ENCODE results near the gene LCN15. TPM values are rescaled to one million over a fixed set of nuclear protein-coding genes. Genes with fewer than 3 reads are reported as not detected.

The LCN15 gene
- polyA plus RNA-seq, 1 donor from 2014 or later = not detected

DNA sequence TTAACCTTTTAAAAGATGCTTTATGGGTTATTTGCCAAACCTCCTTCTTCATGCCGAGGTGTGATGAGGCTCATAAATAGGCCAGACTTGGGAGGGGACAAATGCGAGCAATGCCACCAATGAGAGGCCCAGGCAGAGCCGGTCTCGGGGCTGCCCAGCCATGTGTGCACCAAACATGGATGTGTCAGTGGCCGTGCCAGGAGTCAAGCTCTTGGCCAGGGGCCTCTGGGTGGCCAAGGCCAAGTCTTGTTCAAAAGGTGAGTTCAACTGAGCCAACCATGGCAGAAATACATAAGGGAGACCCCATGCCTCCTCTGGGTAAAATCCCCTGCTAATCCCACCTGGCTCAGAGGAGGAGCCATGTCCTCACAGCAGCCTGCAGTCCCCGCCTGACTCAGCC, 10.9 kb upstream of the LCN15 start:
- Histone ChIP-seq H4K20me1 (ENCODE audit: insufficient read depth) (no peaks in the 10 kb centered on the region), H3K4me3 (ENCODE audit: low read length) (no peak overlapping the region), H3K9me2 (ENCODE audit: insufficient read depth, low read length) (no peaks in the 10 kb centered on the region), H3K79me2 (replicated peaks; ENCODE audit: insufficient read depth, low read length) (no peaks in the 10 kb centered on the region), H2AFZ (ENCODE audit: low read depth, low read length) (no peak overlapping the region), H3K4me2 (ENCODE audit: low read length) (no peak overlapping the region), H3K36me3 (ENCODE audit: insufficient read depth, low read length) (no peaks in the 10 kb centered on the region), H3K27me3 (ENCODE audit: insufficient read depth, low read depth, low read length) (no peaks in the 10 kb centered on the region), H3K9ac (ENCODE audit: low read length) (no peak overlapping the region), H3K9me3 (ENCODE audit: low read length) (no peaks in the 10 kb centered on the region), H3F3A (ENCODE audit: insufficient read depth, low read length, poor library complexity, severe bottlenecking) (no peaks in the 10 kb centered on the region), H3K27ac (ENCODE audit: low read length) (no peak overlapping the region)
- TF ChIP-seq EP300 (conservative IDR thresholded peaks at IDR 0.05; ENCODE audit: poor library complexity, severe bottlenecking) (no peak), TAF1 (IDR thresholded peaks at IDR 0.05; ENCODE audit: low read depth) (no peak), POLR2AphosphoS5 (IDR thresholded peaks at IDR 0.05) (no peak), SMC3 (conservative IDR thresholded peaks at IDR 0.05; ENCODE audit: poor library complexity) (no peak), CTCF (IDR thresholded peaks at IDR 0.05; ENCODE audit: poor library complexity, severe bottlenecking) (no peak), MXI1 (conservative IDR thresholded peaks at IDR 0.05; ENCODE audit: poor library complexity, severe bottlenecking) (no peak), REST (IDR thresholded peaks at IDR 0.05; ENCODE audit: borderline replicate concordance) (no peak), EZH2 (IDR thresholded peaks at IDR 0.05; ENCODE audit: borderline replicate concordance, insufficient read depth, low read length, poor library complexity, severe bottlenecking) (no peak), RAD21 (conservative IDR thresholded peaks at IDR 0.05) (no peak)

GRCh38 chr9:136774416-136775045, 10.2 kb upstream of the LCN15 start:
- H2AFZ ChIP-seq (ENCODE audit: low read depth, low read length) = no peak overlapping the region
- no peak overlapping the region for H3K4me3 ChIP-seq (ENCODE audit: low read length)
- H3K4me2 ChIP-seq (ENCODE audit: low read length) = no peak overlapping the region
- no peak for TF ChIP-seq REST (IDR thresholded peaks at IDR 0.05; ENCODE audit: borderline replicate concordance)
- TF ChIP-seq EP300 (conservative IDR thresholded peaks at IDR 0.05; ENCODE audit: poor library complexity, severe bottlenecking) = no peak
- no peak for TF ChIP-seq RAD21 (conservative IDR thresholded peaks at IDR 0.05)
- TF ChIP-seq TAF1 (IDR thresholded peaks at IDR 0.05; ENCODE audit: low read depth) = no peak
- TF ChIP-seq EZH2 (IDR thresholded peaks at IDR 0.05; ENCODE audit: borderline replicate concordance, insufficient read depth, low read length, poor library complexity, severe bottlenecking) = no peak
- TF ChIP-seq CTCF (IDR thresholded peaks at IDR 0.05; ENCODE audit: poor library complexity, severe bottlenecking) = no peak
- TF ChIP-seq MXI1 (conservative IDR thresholded peaks at IDR 0.05; ENCODE audit: poor library complexity, severe bottlenecking) = no peak
- H3K79me2 ChIP-seq (replicated peaks; ENCODE audit: insufficient read depth, low read length) = no peaks in the 10 kb centered on the region
- H3K9me2 ChIP-seq (ENCODE audit: insufficient read depth, low read length) = no peaks in the 10 kb centered on the region
- no peaks in the 10 kb centered on the region for H3K27me3 ChIP-seq (ENCODE audit: insufficient read depth, low read depth, low read length)
- H3K36me3 ChIP-seq (ENCODE audit: insufficient read depth, low read length) = no peaks in the 10 kb centered on the region
- no peak overlapping the region for H3K27ac ChIP-seq (ENCODE audit: low read length)
- no peaks in the 10 kb centered on the region for H3F3A ChIP-seq (ENCODE audit: insufficient read depth, low read length, poor library complexity, severe bottlenecking)
- H3K9me3 ChIP-seq (ENCODE audit: low read length) = no peaks in the 10 kb centered on the region
- no peaks in the 10 kb centered on the region for H4K20me1 ChIP-seq (ENCODE audit: insufficient read depth)
- H3K9ac ChIP-seq (ENCODE audit: low read length) = no peak overlapping the region
